Large intestine (tissue), 3 donors: ENCODE measurements around the gene GPR61. TPM values are rescaled to one million over a fixed set of nuclear protein-coding genes. Genes with fewer than 3 reads are reported as not detected.

ENCODE experiments used
- DNase-seq, 2 donors: peaks; one replicate each; pipeline versions ENCODE4 v3.0.0 to v3.0.0-alpha.2; 2013
- H3K27ac ChIP-seq: one replicate; pipeline ENCODE4 v1.5.1; 2013; ENCODE audit warnings: low read length
- H3K27me3 ChIP-seq: 2 replicates; pipeline ENCODE4 v1.6.1; 2013; ENCODE audit warnings: low read length; ENCODE audit not compliant: control insufficient read depth, insufficient read depth
- H3K36me3 ChIP-seq: 2 replicates; pipeline ENCODE4 v1.6.1; 2013; ENCODE audit warnings: low read length; ENCODE audit not compliant: control insufficient read depth, insufficient read depth
- H3K4me1 ChIP-seq: one replicate; pipeline ENCODE4 v1.6.1; 2013; ENCODE audit warnings: low read length; ENCODE audit not compliant: control insufficient read depth, insufficient read depth
- H3K4me3 ChIP-seq: one replicate; pipeline ENCODE4 v1.5.1; 2013; ENCODE audit warnings: low read length
- H3K9me3 ChIP-seq: one replicate; pipeline ENCODE4 v1.6.1; 2013; ENCODE audit warnings: mild to moderate bottlenecking, low read depth, low read length, moderate library complexity; ENCODE audit not compliant: control insufficient read depth
- WGBS: methylation state at CpG from one replicate; pipeline ENCODE4 v1.1.5; 2013; ENCODE audit warnings: low lambda C conversion rate; ENCODE audit not compliant: insufficient coverage; 5-methylcytosine and 5-hydroxymethylcytosine counted together
- polyA plus RNA-seq: library from polyadenylated mRNA; unstranded; fragments of 120-200 nt; gene quantifications from one replicate; pipeline ENCODE4 v1.2.1, GENCODE V29; 2013

GPR61 gene
- polyA plus RNA-seq, 1 donor, result 0.93 TPM

GRCh38 chr1:109527098-109527811 is 12.4 kb upstream of the GPR61 start:
- H3K9me3 ChIP-seq, result no peaks in the 10 kb centered on the region
- no peak overlapping the region for H3K27ac ChIP-seq
- H3K27me3 ChIP-seq, result peaks cover 2% of the 10 kb centered on the region
- H3K4me1 ChIP-seq, result peaks cover 2% of the 10 kb centered on the region
- H3K4me3 ChIP-seq, result no peak overlapping the region
- WGBS, result 40% methylated on average over 1 of the region's 14 CpGs
- no peaks in the 10 kb centered on the region for H3K36me3 ChIP-seq
- no peak for DNase-seq

GRCh38 chr1:109527846-109528695 is 11.6 kb upstream of the GPR61 start:
- WGBS, result no CpG with 5 or more reads among the region's 9 CpGs
- no peak for DNase-seq
- Histone ChIP-seq H3K4me3 (no peak overlapping the region), H3K36me3 (no peaks in the 10 kb centered on the region), H3K27me3 (peaks cover 2% of the 10 kb centered on the region), H3K4me1 (peaks cover 7% of the 10 kb centered on the region), H3K27ac (no peak overlapping the region), H3K9me3 (no peaks in the 10 kb centered on the region)

GRCh38 chr1:109528712-109529111 is 11.0 kb upstream of the GPR61 start:
- H3K4me3 ChIP-seq, result no peak overlapping the region
- no peaks in the 10 kb centered on the region for H3K9me3 ChIP-seq
- H3K27ac ChIP-seq, result no peak overlapping the region
- no CpG with 5 or more reads among the region's 3 CpGs for WGBS
- no peak for DNase-seq
- peaks cover 2% of the 10 kb centered on the region for H3K27me3 ChIP-seq
- H3K36me3 ChIP-seq, result no peaks in the 10 kb centered on the region
- peaks cover 7% of the 10 kb centered on the region for H3K4me1 ChIP-seq

- no peak overlapping the region for H3K4me3 ChIP-seq
- no peaks in the 10 kb centered on the region for H3K9me3 ChIP-seq
- no peak for DNase-seq
- H3K4me1 ChIP-seq, result peaks cover 7% of the 10 kb centered on the region
- H3K36me3 ChIP-seq, result no peaks in the 10 kb centered on the region
- H3K27me3 ChIP-seq, result peaks cover 2% of the 10 kb centered on the region
- no CpG with 5 or more reads among the region's 8 CpGs for WGBS
- peak overlapping the region; percentile 42 for H3K27ac ChIP-seq
Measured at GRCh38 chr1:109529881-109530456, 9.7 kb upstream of the GPR61 start.

GRCh38 chr1:109530457-109531087 is 9.1 kb upstream of the GPR61 start:
- peaks cover 7% of the 10 kb centered on the region for H3K4me1 ChIP-seq
- no peak overlapping the region for H3K4me3 ChIP-seq
- H3K9me3 ChIP-seq, result no peaks in the 10 kb centered on the region
- no peaks in the 10 kb centered on the region for H3K36me3 ChIP-seq
- no peak overlapping the region for H3K27ac ChIP-seq
- DNase-seq, result peak in 1 of 2 donors; percentile 31
- WGBS, result no CpG with 5 or more reads among the region's 13 CpGs
- peaks cover 2% of the 10 kb centered on the region for H3K27me3 ChIP-seq

GRCh38 chr1:109531380-109531779 is 8.3 kb upstream of the GPR61 start:
- Histone ChIP-seq H3K36me3 (no peaks in the 10 kb centered on the region), H3K4me3 (no peak overlapping the region), H3K4me1 (peaks cover 7% of the 10 kb centered on the region), H3K27me3 (peaks cover 2% of the 10 kb centered on the region), H3K27ac (no peak overlapping the region), H3K9me3 (no peaks in the 10 kb centered on the region)
- no peak for DNase-seq
- no CpG with 5 or more reads among the region's 4 CpGs for WGBS

GRCh38 chr1:109531826-109532364 is 7.8 kb upstream of the GPR61 start:
- DNase-seq, result no peak
- Histone ChIP-seq H3K36me3 (no peaks in the 10 kb centered on the region), H3K9me3 (no peaks in the 10 kb centered on the region), H3K4me3 (no peak overlapping the region), H3K4me1 (peaks cover 7% of the 10 kb centered on the region), H3K27me3 (peaks cover 2% of the 10 kb centered on the region), H3K27ac (no peak overlapping the region)
- WGBS, result no CpG with 5 or more reads among the region's 16 CpGs

GRCh38 chr1:109532365-109533136 is 7.1 kb upstream of the GPR61 start:
- WGBS, result no CpG with 5 or more reads among the region's 12 CpGs
- peaks cover under 1% of the 10 kb centered on the region for H3K27me3 ChIP-seq
- H3K36me3 ChIP-seq, result no peaks in the 10 kb centered on the region
- no peak overlapping the region for H3K4me3 ChIP-seq
- no peaks in the 10 kb centered on the region for H3K9me3 ChIP-seq
- DNase-seq, result peak; percentile 59 to 71
- H3K4me1 ChIP-seq, result peaks cover 7% of the 10 kb centered on the region
- H3K27ac ChIP-seq, result no peak overlapping the region

GRCh38 chr1:109534307-109534858 is 5.3 kb upstream of the GPR61 start:
- Histone ChIP-seq H3K27ac (no peak overlapping the region), H3K9me3 (no peaks in the 10 kb centered on the region), H3K27me3 (no peaks in the 10 kb centered on the region), H3K4me1 (peaks cover 7% of the 10 kb centered on the region), H3K36me3 (no peaks in the 10 kb centered on the region), H3K4me3 (no peak overlapping the region)
- DNase-seq, result no peak
- 100% methylated on average over 1 of the region's 1 CpG for WGBS
